ENCODE measurements around the gene SCRN2. TPM values are rescaled to one million over a fixed set of nuclear protein-coding genes. Genes with fewer than 3 reads are reported as not detected.
A peak's percentile ranks its signal among the peaks of the same experiment; 100 is the strongest.

Gene SCRN2
- total and polyA plus RNA-seq, 2 of the 13 experiments (the other 11 are each of a cell fraction or from before 2014, with no cell fraction given) = 21.7 to 29.5 TPM

DNA sequence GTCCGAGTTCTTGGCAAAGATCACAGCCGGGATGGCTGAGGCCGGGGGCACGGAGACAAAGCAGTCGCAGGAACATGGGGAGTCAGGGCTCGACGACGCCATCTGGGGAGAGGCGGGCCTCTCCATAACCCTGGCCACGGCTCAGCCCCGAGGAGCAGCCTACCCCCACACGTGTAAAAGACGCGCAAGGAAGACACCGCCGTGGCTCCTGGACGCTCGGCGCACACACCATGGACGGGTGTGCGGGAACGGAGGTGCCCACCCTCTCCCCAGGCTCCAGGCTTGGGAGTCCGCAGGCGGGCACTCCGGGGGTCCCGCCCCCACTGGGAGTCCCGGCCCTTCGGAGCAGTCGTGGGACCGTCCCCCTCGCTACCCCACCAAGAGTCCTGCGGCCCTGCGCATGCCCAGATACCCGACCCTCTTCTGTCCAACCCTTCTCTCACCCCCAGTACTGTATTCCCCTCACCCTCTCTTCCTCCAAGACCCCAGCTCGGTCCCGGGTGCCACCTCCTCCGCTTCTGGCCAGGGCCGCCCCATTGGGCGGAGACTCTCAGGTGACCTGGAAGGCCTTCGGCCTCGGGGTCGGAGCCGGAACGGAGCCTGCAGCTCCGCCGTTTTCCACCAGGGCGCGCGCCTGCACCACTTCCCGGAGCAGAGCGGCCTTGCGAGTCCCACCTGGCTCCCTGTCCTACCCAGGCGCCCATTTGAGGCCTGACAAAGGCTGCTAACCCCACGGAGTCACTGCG, at the start of gene SCRN2 (continued):
- TF ChIP-seq EP300 (IDR thresholded peaks at IDR 0.05; ENCODE audit: low read depth in 2 of 2, low read length in 2 of 2) (0 out of 4 replicates have a peak, but pooled peaks of 1 of the 2 experiments have one; percentile 15), EP300 (CRISPR knock-in tag; IDR thresholded peaks at IDR 0.05; ENCODE audit: borderline replicate concordance) (no peak), HOMEZ (CRISPR knock-in tag; IDR thresholded peaks at IDR 0.05; ENCODE audit: low read depth) (no peak), ATAD3A (CRISPR knock-in tag; IDR thresholded peaks at IDR 0.05) (peak; percentile 53; the same call in 1 of the 2 replicates), ZNF253 (CRISPR knock-in tag; IDR thresholded peaks at IDR 0.05; ENCODE audit: borderline replicate concordance) (no peak), DPF2 (CRISPR knock-in tag; IDR thresholded peaks at IDR 0.05; ENCODE audit: borderline replicate concordance, low read depth) (no peak), ZNF770 (CRISPR knock-in tag; IDR thresholded peaks at IDR 0.05) (no peak), TARDBP (CRISPR knock-in tag; IDR thresholded peaks at IDR 0.05) (peak; percentile 67), ZNF44 (CRISPR knock-in tag; IDR thresholded peaks at IDR 0.05) (peak; percentile 90), TBX3 (IDR thresholded peaks at IDR 0.05; ENCODE audit: borderline replicate concordance) (no peak), TGIF2 (CRISPR knock-in tag; IDR thresholded peaks at IDR 0.05) (0 out of 2 replicates have a peak, but pooled peaks have one; percentile 53), HMG20B (CRISPR knock-in tag; conservative IDR thresholded peaks at IDR 0.05) (no peak), ZBTB39 (CRISPR knock-in tag; IDR thresholded peaks at IDR 0.05) (peak; percentile 89), ZNF563 (CRISPR knock-in tag; IDR thresholded peaks at IDR 0.05) (peak; percentile 12; the same call in 1 of the 2 replicates), MEIS1 (CRISPR knock-in tag; IDR thresholded peaks at IDR 0.05; ENCODE audit: borderline replicate concordance) (peak; percentile 57; the same call in 1 of the 2 replicates), BRCA1 (CRISPR knock-in tag; IDR thresholded peaks at IDR 0.05) (no peak), GFI1 (CRISPR knock-in tag; IDR thresholded peaks at IDR 0.05; ENCODE audit: borderline replicate concordance) (peak; percentile 59; the same call in 1 of the 2 replicates), MED1 (CRISPR knock-in tag; IDR thresholded peaks at IDR 0.05) (peak; percentile 56; the same call in 1 of the 2 replicates), KDM6A (CRISPR knock-in tag; IDR thresholded peaks at IDR 0.05; ENCODE audit: low read depth) (no peak), NKX3-1 (CRISPR knock-in tag; IDR thresholded peaks at IDR 0.05) (peak; percentile 55)
- TF ChIP-seq, protein P1, sequence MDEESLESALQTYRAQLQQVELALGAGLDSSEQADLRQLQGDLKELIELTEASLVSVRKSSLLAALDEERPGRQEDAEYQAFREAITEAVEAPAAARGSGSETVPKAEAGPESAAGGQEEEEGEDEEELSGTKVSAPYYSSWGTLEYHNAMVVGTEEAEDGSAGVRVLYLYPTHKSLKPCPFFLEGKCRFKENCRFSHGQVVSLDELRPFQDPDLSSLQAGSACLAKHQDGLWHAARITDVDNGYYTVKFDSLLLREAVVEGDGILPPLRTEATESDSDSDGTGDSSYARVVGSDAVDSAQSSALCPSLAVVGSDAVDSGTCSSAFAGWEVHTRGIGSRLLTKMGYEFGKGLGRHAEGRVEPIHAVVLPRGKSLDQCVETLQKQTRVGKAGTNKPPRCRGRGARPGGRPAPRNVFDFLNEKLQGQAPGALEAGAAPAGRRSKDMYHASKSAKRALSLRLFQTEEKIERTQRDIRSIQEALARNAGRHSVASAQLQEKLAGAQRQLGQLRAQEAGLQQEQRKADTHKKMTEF (CRISPR knock-in tag; IDR thresholded peaks at IDR 0.05) = peak; percentile 75; the same call in 1 of the 2 replicates
- TF ChIP-seq, protein P2, sequence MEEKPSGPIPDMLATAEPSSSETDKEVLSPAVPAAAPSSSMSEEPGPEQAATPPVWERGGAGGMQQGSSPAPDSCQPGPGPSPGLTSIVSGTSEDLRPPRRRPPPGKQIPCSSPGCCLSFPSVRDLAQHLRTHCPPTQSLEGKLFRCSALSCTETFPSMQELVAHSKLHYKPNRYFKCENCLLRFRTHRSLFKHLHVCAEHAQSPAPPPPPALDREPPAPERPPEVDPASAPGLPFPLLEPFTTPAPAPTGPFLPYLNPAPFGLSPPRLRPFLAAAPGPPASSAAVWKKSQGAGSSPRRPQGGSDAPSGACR (CRISPR knock-in tag; IDR thresholded peaks at IDR 0.05) = peak; percentile 91

Data from HepG2 (cell line).